Measurements from ENCODE around the gene JAG1.

The JAG1 gene

DNA sequence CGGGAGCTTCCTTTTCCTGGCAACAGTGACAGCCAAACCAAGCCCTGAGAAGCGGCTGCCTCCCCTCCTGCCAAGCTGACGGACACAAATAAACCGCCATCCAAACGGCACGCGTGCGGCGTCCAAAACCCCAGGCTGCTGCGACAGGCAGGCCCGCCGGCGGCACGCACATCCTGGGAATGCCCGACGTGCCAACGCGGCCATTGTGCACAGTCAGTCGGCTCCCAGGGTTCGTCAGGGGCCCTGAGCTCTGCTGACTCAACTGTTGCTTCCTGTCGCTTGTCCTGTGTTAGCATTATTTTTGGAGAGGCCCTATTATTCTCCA, 6.8 kb downstream of the JAG1 start:
- DNase-seq = no peak

DNA sequence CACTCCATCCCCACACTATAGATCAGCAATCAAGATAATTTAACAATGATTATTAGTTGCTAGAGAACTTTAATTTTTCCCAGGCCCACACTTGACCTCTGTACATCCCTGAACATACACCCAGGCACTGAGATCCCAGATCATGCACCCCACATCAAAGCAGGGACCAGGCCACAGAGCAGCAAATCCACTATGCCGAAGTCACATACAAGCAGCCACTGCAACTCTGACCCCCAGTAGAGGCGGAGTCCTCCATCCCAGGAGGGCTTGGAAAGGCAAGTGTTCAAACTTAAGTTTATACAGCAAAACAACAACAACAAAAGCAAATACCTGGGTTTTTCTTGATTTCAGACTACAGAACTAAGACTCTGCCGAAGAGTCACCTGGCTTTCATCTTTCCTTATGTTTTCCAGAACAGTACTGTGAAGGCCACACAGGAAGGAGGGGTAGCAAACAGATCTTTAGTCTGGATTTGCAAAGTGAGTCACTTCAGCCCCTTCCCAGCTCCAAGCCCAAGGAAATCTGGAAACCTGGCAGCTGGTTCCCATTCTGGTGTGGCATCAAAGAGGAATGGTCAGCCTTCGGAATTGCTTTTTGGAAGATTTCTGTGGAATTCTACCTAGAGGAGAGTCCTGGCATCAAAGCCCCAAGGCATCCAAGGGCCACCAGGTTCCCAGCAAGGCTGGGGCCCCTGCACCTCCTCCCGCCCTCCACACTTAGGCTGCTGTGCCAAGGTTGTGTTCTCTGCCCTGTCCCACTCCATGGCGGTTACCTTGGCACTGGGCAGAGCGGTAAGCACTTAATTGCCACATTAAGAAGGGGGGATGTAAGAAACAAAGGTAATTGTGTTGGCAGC, 7.3 kb downstream of the JAG1 start:
- DNase-seq = peak; percentile 84

DNA sequence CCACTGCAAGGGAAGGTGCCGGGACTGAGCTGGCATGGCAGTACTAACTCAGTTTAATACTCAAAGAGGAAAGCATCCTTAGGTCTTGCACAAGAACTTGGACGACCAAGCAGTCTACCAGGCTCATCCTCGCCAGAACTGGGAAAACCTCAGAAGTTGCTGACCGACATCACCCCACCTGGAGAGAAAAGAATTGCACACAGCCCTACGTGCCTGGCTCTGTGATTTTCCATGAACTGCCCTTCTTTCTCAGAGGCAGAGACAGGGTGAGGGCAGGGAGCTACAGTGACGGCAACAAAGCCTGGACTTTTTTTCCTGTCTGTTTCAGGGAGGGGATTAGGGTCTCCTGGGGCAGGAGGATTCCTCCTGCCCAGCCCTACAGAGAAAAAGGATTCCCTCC, 8.0 kb downstream of the JAG1 start:
- DNase-seq = no peak

GRCh38 chr20:10665027-10665561, 8.7 kb downstream of the JAG1 start:
- no peak for DNase-seq

- no peak for DNase-seq
Observed at GRCh38 chr20:10663756-10664155, 10.0 kb downstream of the JAG1 start.

DNA sequence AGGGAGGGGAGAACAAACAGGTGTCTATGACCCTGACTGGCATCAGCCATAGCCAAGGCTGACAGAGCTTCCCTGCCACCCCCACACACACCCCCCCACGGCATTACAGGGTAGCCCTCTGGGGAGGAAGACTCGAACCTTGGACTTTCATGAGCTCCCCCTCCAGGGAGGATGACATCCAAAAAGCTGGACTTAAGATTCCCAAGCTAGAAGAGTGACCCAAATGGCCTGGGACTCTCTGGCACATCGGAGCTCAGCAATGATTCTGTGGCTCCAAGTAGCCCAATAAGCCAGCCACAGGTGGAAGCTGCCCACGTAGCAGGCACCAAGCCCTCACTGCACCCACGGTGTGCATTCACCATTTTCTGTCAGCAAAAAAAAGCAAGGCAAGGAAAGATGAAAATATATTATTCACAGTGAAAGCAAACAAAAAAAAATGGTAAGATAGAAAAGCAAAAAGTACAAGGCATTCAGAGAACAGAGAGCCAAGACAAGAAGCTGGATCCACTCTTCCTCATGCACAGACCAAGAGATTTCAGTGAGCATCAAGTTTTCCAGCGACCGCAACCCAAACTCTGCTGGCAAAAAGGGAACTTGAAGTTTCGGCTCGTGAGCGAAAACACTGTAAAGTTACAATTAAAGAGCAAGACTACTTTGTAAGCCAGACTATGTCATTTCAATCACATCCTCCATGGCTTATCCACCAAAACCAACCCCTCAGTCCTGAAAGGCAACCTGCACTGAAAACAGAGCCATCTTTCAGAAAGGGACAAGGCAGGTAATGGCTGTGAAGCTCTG, 10.9 kb downstream of the JAG1 start:
- no peak for DNase-seq

- DNase-seq = no peak
Observed at GRCh38 chr20:10662151-10662550, 11.6 kb downstream of the JAG1 start.

- DNase-seq = no peak
Observed at GRCh38 chr20:10661261-10661660, 12.5 kb downstream of the JAG1 start.

- no peak for DNase-seq
Observed at GRCh38 chr20:10660661-10661060, 13.1 kb downstream of the JAG1 start.

DNA sequence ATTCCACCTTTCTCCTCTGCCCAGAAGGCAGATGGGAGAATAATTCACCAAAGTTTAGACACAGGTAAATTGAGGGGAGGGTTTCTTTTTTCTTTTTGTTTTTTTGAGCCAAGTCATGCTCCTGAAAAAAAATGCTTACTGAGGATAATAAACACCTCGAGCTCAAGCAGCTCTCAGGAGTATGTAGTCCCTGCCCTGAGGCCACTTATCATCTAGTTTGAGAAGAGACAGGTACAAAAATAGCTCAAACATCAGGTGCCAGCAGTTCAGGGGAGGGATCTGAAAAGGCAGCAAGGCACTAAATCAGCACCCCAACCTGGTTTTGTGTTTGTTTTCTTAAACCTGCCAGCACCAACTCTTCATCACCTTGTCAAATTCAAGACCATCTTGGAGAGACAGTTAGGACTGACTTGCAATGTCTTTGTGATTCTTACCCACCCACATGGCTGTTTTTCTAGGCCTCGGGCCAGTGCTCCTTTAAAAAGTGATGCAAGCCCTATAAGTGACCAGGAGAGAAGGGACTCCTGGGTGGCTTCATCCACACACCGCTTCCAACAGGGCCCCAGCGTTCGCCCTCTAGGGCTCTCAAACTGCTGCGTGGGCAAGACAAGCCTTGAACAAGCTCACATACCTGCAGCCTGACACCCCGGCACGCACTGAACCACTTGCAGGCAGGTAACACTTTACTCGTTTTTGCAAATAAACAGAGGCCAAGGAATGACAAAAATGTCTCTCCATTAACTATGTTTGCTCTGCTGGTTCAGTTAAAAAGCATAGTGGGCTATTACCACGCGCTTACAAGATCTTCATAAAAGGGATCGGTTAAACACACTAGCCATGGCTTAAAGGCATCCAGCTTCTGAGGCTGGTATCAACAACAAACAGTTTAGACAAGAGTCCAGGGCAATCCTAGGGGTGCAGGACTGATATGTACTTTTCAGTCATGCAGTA, 13.9 kb downstream of the JAG1 start:
- DNase-seq = no peak

- DNase-seq = no peak
Observed at GRCh38 chr20:10658876-10659632, 14.7 kb downstream of the JAG1 start.

GRCh38 chr20:10658051-10658823, 15.6 kb downstream of the JAG1 start:
- no peak for DNase-seq

DNA sequence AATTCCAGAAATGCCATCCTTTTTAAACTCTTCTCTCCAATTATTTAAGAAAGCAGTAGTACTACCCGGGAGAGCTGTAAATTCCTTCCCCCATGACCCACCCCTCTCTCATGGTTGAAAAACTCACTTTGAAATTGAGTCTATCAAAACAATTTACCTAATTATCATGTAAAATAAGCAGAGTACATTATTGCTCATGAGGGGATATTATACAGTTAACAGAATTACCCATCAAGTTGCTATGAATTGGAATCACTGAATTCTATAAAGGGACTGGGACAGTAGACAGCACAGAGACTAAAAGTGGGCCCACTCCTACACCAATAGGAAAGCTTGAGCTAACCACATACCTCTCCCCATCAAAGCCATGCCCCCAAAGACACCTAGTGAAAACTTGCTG, 16.3 kb downstream of the JAG1 start:
- no peak for DNase-seq

DNA sequence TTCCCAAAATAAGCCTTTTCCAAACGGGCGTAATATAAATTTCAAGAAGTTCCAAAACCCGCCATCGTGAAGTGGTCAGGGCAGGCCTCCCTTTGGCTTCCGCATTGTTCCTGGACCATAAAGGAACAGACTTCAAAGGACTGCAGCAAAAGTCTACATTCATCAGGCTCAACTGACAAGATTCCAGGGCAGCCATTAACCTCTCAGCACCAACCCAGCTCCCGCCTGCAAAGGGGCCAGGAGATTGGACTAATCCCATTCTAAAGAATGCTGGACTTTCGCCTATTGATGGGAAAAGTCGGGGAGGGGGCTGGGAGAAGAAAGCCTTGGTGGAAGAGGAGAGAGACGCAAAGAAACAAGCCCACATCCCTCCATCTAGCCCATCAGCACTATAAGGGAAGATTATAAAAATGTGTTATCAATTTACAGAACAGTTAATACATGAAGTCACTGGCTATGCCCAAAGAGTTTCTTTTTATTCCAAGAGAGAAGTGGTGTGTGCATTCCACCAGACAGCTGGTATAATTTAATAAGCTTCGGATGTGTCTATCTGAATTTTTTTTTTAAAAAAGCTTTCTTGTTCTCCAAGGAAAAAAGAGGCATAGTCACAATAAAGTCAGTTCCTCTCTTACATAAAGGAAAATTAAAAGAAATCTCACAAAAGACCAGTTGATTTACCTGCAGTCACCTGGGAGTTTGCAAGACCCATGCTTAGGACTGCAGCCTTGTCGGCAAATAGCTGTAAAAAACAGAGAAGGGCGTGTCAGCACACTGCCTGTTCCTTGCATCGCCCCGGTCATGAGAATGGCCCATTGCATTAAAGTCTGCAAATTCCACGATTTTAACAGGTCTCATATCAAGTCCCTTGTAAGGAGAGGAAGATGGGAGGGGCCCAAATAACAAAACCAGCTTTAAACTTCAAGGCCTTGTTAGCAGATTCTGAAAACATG, 17.8 kb downstream of the JAG1 start:
- DNase-seq = no peak

DNA sequence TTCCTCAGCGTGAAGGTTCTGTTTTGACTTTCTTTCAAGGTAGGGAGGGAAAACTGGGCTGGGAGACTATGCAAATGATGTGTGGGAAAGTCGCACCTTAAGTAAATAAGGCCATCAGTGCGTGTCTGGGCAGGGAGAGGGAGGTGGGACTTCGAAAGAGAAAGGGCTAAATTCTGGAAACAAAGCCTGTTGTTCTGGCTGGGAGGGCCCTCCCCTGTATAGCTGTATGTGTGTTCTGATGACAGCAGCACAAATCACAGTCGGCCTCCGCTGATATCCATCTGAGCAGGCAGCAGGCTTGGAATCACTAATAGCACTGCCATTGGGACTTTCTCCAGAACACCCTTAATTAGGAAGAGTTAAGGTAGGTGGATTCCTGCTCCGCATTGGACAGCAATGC, 19.2 kb downstream of the JAG1 start:
- DNase-seq = no peak

- no peak for DNase-seq
Observed at GRCh38 chr20:10654250-10654610, 19.6 kb downstream of the JAG1 start.

DNA sequence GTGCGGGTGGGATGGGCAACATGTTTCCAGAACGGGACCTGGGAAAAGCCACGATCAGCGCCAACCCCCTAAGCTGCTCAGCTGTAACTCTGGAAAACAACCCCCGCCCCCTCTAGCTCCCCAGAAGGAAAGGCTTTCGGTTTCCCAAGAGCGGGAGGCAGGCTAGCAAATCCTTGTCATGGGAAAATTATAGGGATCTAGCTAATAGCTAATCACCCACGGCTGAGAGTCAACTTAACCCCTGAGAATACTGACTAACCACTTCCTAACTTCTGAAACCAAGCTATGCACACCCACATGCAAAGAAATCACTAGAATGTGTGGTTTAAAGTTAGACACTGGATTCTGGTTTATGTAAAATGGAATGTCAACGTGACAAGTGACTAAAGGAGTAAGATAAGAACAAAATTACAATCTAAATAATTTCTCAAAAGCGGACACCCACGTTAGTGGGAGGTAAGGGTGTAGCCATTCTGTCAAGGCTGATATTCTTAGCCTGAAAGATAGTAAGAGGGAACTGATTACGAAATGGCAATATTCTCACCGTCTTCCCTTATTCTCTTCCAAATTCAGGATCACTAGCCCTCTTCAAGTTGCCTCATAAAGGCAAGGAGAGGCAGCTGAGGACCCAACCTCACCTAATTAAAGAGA, 20.1 kb downstream of the JAG1 start:
- DNase-seq = no peak

DNA sequence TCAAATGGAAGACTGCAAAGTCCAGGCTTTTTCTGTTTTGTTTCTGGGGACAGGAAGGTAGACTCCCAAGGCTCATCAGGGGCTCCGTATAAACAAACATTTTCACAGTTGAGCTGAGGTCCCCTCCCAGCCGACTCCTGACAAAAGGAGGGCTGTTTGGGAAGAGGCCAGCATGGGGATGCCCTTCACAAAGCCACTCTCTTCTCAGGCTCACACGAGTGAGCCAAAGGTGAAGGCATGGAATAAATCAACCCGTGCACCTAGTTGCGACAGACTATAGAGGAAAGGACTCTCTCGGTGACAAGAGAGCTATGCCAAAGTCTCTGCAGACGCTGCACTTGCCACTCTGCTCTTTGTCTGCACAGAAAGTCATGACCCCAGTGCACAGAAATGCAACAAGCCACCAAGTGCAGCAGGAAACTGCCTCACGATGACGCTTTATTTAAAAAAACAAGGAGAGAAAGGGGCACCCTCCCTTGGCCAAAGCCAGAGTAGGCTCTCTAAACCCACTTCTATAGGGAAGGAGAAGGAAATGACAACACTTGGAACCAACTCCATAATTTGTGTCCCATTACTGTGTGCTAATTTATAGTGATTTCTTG, 21.0 kb downstream of the JAG1 start:
- no peak for DNase-seq

GRCh38 chr20:10652185-10652584, 21.6 kb downstream of the JAG1 start:
- no peak for DNase-seq

All from NCI-H2029 treated with DMSO at 0.1 percent for 48 hours (cell line).